HCT116 (cell line): ENCODE data around the gene EXD3. TPM values are rescaled to one million over a fixed set of nuclear protein-coding genes. Genes with fewer than 3 reads are reported as not detected.

ENCODE experiments used
- ATAC-seq: fragments of 200-7000 bp; cut with Tn5 transposase; 2 replicates; pipeline ENCODE4 v1.9.1; 2020; ENCODE audit warnings: mild to moderate bottlenecking, moderate library complexity
- BruUV-seq: library from RNA; stranded (reverse); fragments of 400-500 nt; replicated peaks from 2 replicates; lab custom pipeline; 2021; lab: Mats Ljungman, UMichigan
- CTCF ChIA-PET: fragments of 300-600 bp; sonication (Branson Sonifier 250); formaldehyde crosslinking; loops from one replicate; lab custom pipeline; 2021; ENCODE audit warnings: antibody characterized with exemption; lab: Charles Lee
- POLR2A ChIA-PET: fragments of 300-600, 350-600 bp; sonication (Branson Sonifier 250); formaldehyde crosslinking; loops from one replicate; lab custom pipeline; 2021; ENCODE audit warnings: antibody characterized with exemption; lab: Charles Lee
- RAD21 ChIA-PET, 2 experiments: fragments of 300-600 bp; sonication (Branson Sonifier 250); formaldehyde crosslinking; loops; one replicate each; lab custom pipeline; 2023; ENCODE audit warnings: low total read pairs in 2 of 2; ENCODE audit not compliant: uncharacterized antibody in 2 of 2, unreplicated experiment in 2 of 2, low non-redundant PET in 1 of 2; lab: Charles Lee
- DNase-seq: peaks from one replicate; pipeline ENCODE4 v3.0.0-alpha.2; 2010; ENCODE audit warnings: low read depth, low spot score
- H2AFZ ChIP-seq: fragments of 200-600 bp; shearing (Covaris generic), sonication (generic); 2 replicates; pipeline ENCODE4 v1.6.1; 2017; ENCODE audit warnings: low read depth, mixed run types, mixed read lengths, antibody characterized with exemption, low read length; ENCODE audit not compliant: poor library complexity, severe bottlenecking
- H3K27ac ChIP-seq: 2 replicates; pipeline ENCODE4 v1.5.1; 2012; ENCODE audit warnings: low read depth, low read length
- H3K27me3 ChIP-seq: fragments of 200-600 bp; sonication (generic); 2 replicates; pipeline ENCODE4 v1.6.1; 2016; ENCODE audit warnings: mixed run types, low read length, mixed read lengths; ENCODE audit not compliant: insufficient read depth
- H3K36me3 ChIP-seq, 2 experiments: fragments of 200-500 bp in 1 of 2; fragments of 200-600 bp in 1 of 2; sonication (Bioruptor generic) in 1 of 2; sonication (generic) in 1 of 2; 2 replicates each; pipeline versions ENCODE4 v1.5.1 to v1.6.1; 2014 to 2016; ENCODE audit warnings: low read length in 2 of 2, inconsistent platforms in 1 of 2, mixed read lengths in 1 of 2, mixed run types in 1 of 2; ENCODE audit not compliant: insufficient read depth in 2 of 2, control insufficient read depth in 1 of 2
- H3K4me1 ChIP-seq, 2 experiments: fragments of 200-600 bp in 1 of 2; sonication (generic) in 1 of 2; 2 replicates each; pipeline versions ENCODE4 v1.5.1 to v1.6.1; 2012 to 2017; ENCODE audit warnings: low read length in 2 of 2, inconsistent platforms in 1 of 2, mild to moderate bottlenecking in 1 of 2, mixed read lengths in 1 of 2, mixed run types in 1 of 2, moderate library complexity in 1 of 2; ENCODE audit not compliant: insufficient read depth in 2 of 2, control insufficient read depth in 1 of 2
- H3K4me2 ChIP-seq: fragments of 200-600 bp; sonication (generic); 2 replicates; pipeline ENCODE4 v1.6.1; 2017; ENCODE audit warnings: mixed run types, low read length, mixed read lengths
- H3K4me3 ChIP-seq, 2 experiments: fragments of 200-600 bp in 1 of 2; sonication (generic) in 1 of 2; replicated peaks in 1 of 2; 2 replicates each; pipeline ENCODE4 v1.5.1; 2011 to 2016; ENCODE audit warnings: low read length in 2 of 2, control low read depth in 1 of 2, low read depth in 1 of 2, mild to moderate bottlenecking in 1 of 2, mixed read lengths in 1 of 2, mixed run types in 1 of 2
- H3K79me2 ChIP-seq: fragments of 200-600 bp; sonication (generic); 2 replicates; pipeline ENCODE4 v1.6.1; 2017; ENCODE audit warnings: mild to moderate bottlenecking, mixed run types, low read length, moderate library complexity, mixed read lengths; ENCODE audit not compliant: insufficient read depth
- H3K9ac ChIP-seq: fragments of 200-600 bp; sonication (generic); 2 replicates; pipeline ENCODE4 v1.6.1; 2016; ENCODE audit warnings: low read length, mixed read lengths
- H3K9me2 ChIP-seq: fragments of 200-600 bp; sonication (generic), shearing (Covaris generic); 2 replicates; pipeline ENCODE4 v1.6.1; 2017; ENCODE audit warnings: mixed run types, mild to moderate bottlenecking, moderate library complexity; ENCODE audit not compliant: insufficient read depth
- H3K9me3 ChIP-seq, 2 experiments: fragments of 200-500 bp in 1 of 2; fragments of 200-600 bp in 1 of 2; sonication (Bioruptor generic) in 1 of 2; sonication (generic) in 1 of 2; 2 replicates each; pipeline ENCODE4 v1.6.1; 2014 to 2017; ENCODE audit warnings: low read length in 2 of 2, mixed read lengths in 2 of 2, inconsistent platforms in 1 of 2, low read depth in 1 of 2, mild to moderate bottlenecking in 1 of 2, mixed run types in 1 of 2, moderate library complexity in 1 of 2; ENCODE audit not compliant: control insufficient read depth in 1 of 2, insufficient read depth in 1 of 2
- H4K20me1 ChIP-seq: fragments of 200-600 bp; sonication (generic), shearing (Covaris generic); 2 replicates; pipeline ENCODE4 v1.6.1; 2017; ENCODE audit warnings: mixed run types, mild to moderate bottlenecking, moderate library complexity; ENCODE audit not compliant: insufficient read depth
- CBX3 ChIP-seq: IDR thresholded peaks from 2 replicates; pipeline ENCODE4 v1.6.1; 2012; ENCODE audit warnings: low read depth
- CEBPB ChIP-seq: IDR thresholded peaks from 2 replicates; pipeline ENCODE4 v1.6.1; 2012; ENCODE audit warnings: low read depth
- EZH2 ChIP-seq: fragments of 200-600 bp; sonication (generic); IDR thresholded peaks from 2 replicates; pipeline ENCODE4 v1.6.1; 2017; ENCODE audit warnings: antibody characterized with exemption, mixed run types
- EZH2phosphoT487 ChIP-seq: fragments of 200-600 bp; IDR thresholded peaks from 2 replicates; pipeline ENCODE4 v1.6.1; 2018; ENCODE audit warnings: antibody characterized with exemption, borderline replicate concordance
- JUND ChIP-seq: IDR thresholded peaks from 2 replicates; pipeline ENCODE4 v1.6.1; 2012
- POLR2A ChIP-seq: IDR thresholded peaks from 2 replicates; pipeline ENCODE4 v1.7.0; 2011; ENCODE audit warnings: borderline replicate concordance; ENCODE audit not compliant: insufficient read depth, insufficient read length; ENCODE audit errors: extremely low read depth
- REST ChIP-seq: IDR thresholded peaks from 2 replicates; pipeline ENCODE4 v1.6.1; 2012; ENCODE audit warnings: low read depth
- SIN3A ChIP-seq: IDR thresholded peaks from 2 replicates; pipeline ENCODE4 v1.6.1; 2012; ENCODE audit warnings: low read depth
- YY1 ChIP-seq: IDR thresholded peaks from 2 replicates; pipeline ENCODE4 v1.6.1; 2011; ENCODE audit warnings: low read length, low read depth, moderate library complexity, mild to moderate bottlenecking; ENCODE audit not compliant: insufficient replicate concordance; ENCODE audit errors: extremely low read depth
- ZFX ChIP-seq: fragments of 450-650 bp; IDR thresholded peaks from 2 replicates; pipeline ENCODE4 v1.6.1; 2017
- ZNF274 ChIP-seq: fragments of 200-500 bp; sonication (Bioruptor generic); IDR thresholded peaks from 2 replicates; pipeline ENCODE4 v1.6.1; 2014; ENCODE audit warnings: mild to moderate bottlenecking, low read depth, low read length, inconsistent platforms
- intact Hi-C: fragments of 100-400 bp; cut with micrococcal nuclease; formaldehyde crosslinking; loops from 2 replicates; pipeline ENCODE4 v1.10.0; 2022
- total RNA-seq: library from RNA; stranded (reverse); gene quantifications from one replicate; pipeline ENCODE4 v1.2.1, GENCODE V29; 2021; ENCODE audit not compliant: unreplicated experiment

EXD3 gene
- total RNA-seq, 1 experiment from 2014 or later, result 25.4 TPM

- TF ChIP-seq ZFX (no peak), SIN3A (no peak), CBX3 (no peak), EZH2phosphoT487 (no peak), YY1 (no peak), ZNF274 (no peak), EZH2 (no peak), CEBPB (no peak), REST (no peak), JUND (no peak), POLR2A (no peak)
- ChIA-PET POLR2A (no interaction called here), RAD21 (no interaction called here), CTCF (no interaction called here)
- Histone ChIP-seq H3K4me1 (no peaks in the 10 kb centered on the region), H3K36me3 (no peaks in the 10 kb centered on the region), H2AFZ (no peak overlapping the region), H3K9me2 (no peaks in the 10 kb centered on the region), H3K4me3 (no peak overlapping the region), H3K9me3 (no peaks in the 10 kb centered on the region), H3K79me2 (no peaks in the 10 kb centered on the region), H3K9ac (no peak overlapping the region), H3K4me2 (no peak overlapping the region), H3K27ac (no peak overlapping the region), H3K27me3 (peaks cover 22% of the 10 kb centered on the region), H4K20me1 (no peaks in the 10 kb centered on the region)
- intact Hi-C loops, result no loop called here
- ATAC-seq, result no peak
- BruUV-seq, result no TSS peak
- no peak for DNase-seq
Measured at GRCh38 chr9:137325799-137326198, 97.2 kb downstream of the EXD3 start.
